ENCODE data around the gene PLEKHH2. TPM values are rescaled to one million over a fixed set of nuclear protein-coding genes. Genes with fewer than 3 reads are reported as not detected.
A peak's percentile ranks its signal among the peaks of the same experiment; 100 is the strongest.

Gene PLEKHH2
- total and polyA plus RNA-seq, 2 of the 13 experiments (the other 11 are each of a cell fraction or from before 2014, with no cell fraction given) = 1.1 to 3.0 TPM

GRCh38 chr2:43611987-43612894 lies 24.8 kb upstream of the PLEKHH2 start (continued):
- TF ChIP-seq, protein P1, sequence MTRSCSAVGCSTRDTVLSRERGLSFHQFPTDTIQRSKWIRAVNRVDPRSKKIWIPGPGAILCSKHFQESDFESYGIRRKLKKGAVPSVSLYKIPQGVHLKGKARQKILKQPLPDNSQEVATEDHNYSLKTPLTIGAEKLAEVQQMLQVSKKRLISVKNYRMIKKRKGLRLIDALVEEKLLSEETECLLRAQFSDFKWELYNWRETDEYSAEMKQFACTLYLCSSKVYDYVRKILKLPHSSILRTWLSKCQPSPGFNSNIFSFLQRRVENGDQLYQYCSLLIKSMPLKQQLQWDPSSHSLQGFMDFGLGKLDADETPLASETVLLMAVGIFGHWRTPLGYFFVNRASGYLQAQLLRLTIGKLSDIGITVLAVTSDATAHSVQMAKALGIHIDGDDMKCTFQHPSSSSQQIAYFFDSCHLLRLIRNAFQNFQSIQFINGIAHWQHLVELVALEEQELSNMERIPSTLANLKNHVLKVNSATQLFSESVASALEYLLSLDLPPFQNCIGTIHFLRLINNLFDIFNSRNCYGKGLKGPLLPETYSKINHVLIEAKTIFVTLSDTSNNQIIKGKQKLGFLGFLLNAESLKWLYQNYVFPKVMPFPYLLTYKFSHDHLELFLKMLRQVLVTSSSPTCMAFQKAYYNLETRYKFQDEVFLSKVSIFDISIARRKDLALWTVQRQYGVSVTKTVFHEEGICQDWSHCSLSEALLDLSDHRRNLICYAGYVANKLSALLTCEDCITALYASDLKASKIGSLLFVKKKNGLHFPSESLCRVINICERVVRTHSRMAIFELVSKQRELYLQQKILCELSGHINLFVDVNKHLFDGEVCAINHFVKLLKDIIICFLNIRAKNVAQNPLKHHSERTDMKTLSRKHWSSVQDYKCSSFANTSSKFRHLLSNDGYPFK (CRISPR knock-in tag; IDR thresholded peaks at IDR 0.05; ENCODE audit: borderline replicate concordance) = no peak
- TF ChIP-seq HIC2 (CRISPR knock-in tag; IDR thresholded peaks at IDR 0.05; ENCODE audit: low read depth) = peak; percentile 29; the same call in 1 of the 2 replicates
- no peak for TF ChIP-seq GTF2F1 (IDR thresholded peaks at IDR 0.05; ENCODE audit: low read length)
- TF ChIP-seq, protein P2, sequence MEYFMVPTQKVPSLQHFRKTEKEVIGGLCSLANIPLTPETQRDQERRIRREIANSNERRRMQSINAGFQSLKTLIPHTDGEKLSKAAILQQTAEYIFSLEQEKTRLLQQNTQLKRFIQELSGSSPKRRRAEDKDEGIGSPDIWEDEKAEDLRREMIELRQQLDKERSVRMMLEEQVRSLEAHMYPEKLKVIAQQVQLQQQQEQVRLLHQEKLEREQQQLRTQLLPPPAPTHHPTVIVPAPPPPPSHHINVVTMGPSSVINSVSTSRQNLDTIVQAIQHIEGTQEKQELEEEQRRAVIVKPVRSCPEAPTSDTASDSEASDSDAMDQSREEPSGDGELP (IDR thresholded peaks at IDR 0.05; ENCODE audit: borderline replicate concordance, low read depth) = no peak
- no peak for TF ChIP-seq ZNF556 (CRISPR knock-in tag; IDR thresholded peaks at IDR 0.05; ENCODE audit: borderline replicate concordance)
- TF ChIP-seq ZNF180 (CRISPR knock-in tag; IDR thresholded peaks at IDR 0.05; ENCODE audit: borderline replicate concordance, low read depth) = no peak
- no peak for TF ChIP-seq WIZ (CRISPR knock-in tag; IDR thresholded peaks at IDR 0.05)
- peak; percentile 6; the same call in 1 of the 2 replicates for TF ChIP-seq RXRB (CRISPR knock-in tag; IDR thresholded peaks at IDR 0.05; ENCODE audit: borderline replicate concordance)
- TF ChIP-seq, protein P3, sequence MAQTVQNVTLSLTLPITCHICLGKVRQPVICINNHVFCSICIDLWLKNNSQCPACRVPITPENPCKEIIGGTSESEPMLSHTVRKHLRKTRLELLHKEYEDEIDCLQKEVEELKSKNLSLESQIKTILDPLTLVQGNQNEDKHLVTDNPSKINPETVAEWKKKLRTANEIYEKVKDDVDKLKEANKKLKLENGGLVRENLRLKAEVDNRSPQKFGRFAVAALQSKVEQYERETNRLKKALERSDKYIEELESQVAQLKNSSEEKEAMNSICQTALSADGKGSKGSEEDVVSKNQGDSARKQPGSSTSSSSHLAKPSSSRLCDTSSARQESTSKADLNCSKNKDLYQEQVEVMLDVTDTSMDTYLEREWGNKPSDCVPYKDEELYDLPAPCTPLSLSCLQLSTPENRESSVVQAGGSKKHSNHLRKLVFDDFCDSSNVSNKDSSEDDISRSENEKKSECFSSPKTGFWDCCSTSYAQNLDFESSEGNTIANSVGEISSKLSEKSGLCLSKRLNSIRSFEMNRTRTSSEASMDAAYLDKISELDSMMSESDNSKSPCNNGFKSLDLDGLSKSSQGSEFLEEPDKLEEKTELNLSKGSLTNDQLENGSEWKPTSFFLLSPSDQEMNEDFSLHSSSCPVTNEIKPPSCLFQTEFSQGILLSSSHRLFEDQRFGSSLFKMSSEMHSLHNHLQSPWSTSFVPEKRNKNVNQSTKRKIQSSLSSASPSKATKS (CRISPR knock-in tag; IDR thresholded peaks at IDR 0.05) = no peak
- TF ChIP-seq ZNF792 (CRISPR knock-in tag; IDR thresholded peaks at IDR 0.05) = 0 out of 2 replicates have a peak, but pooled peaks have one; percentile 50
- TF ChIP-seq, protein P4, sequence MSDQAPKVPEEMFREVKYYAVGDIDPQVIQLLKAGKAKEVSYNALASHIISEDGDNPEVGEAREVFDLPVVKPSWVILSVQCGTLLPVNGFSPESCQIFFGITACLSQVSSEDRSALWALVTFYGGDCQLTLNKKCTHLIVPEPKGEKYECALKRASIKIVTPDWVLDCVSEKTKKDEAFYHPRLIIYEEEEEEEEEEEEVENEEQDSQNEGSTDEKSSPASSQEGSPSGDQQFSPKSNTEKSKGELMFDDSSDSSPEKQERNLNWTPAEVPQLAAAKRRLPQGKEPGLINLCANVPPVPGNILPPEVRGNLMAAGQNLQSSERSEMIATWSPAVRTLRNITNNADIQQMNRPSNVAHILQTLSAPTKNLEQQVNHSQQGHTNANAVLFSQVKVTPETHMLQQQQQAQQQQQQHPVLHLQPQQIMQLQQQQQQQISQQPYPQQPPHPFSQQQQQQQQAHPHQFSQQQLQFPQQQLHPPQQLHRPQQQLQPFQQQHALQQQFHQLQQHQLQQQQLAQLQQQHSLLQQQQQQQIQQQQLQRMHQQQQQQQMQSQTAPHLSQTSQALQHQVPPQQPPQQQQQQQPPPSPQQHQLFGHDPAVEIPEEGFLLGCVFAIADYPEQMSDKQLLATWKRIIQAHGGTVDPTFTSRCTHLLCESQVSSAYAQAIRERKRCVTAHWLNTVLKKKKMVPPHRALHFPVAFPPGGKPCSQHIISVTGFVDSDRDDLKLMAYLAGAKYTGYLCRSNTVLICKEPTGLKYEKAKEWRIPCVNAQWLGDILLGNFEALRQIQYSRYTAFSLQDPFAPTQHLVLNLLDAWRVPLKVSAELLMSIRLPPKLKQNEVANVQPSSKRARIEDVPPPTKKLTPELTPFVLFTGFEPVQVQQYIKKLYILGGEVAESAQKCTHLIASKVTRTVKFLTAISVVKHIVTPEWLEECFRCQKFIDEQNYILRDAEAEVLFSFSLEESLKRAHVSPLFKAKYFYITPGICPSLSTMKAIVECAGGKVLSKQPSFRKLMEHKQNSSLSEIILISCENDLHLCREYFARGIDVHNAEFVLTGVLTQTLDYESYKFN (CRISPR knock-in tag; conservative IDR thresholded peaks at IDR 0.05) = no peak
- no peak for TF ChIP-seq SNRNP70 (IDR thresholded peaks at IDR 0.05; ENCODE audit: low read depth, low read length)
- TF ChIP-seq ZFX (CRISPR knock-in tag; IDR thresholded peaks at IDR 0.05; ENCODE audit: low read depth) = no peak
- 0 out of 2 replicates have a peak, but pooled peaks have one; percentile 4 for TF ChIP-seq FOXO1 (CRISPR knock-in tag; IDR thresholded peaks at IDR 0.05)
- TF ChIP-seq GFI1 (CRISPR knock-in tag; IDR thresholded peaks at IDR 0.05; ENCODE audit: borderline replicate concordance) = peak; percentile 84
- TF ChIP-seq ZNF720 (CRISPR knock-in tag; IDR thresholded peaks at IDR 0.05) = no peak
- TF ChIP-seq ZNF3 (CRISPR knock-in tag; IDR thresholded peaks at IDR 0.05) = no peak
